OCI-LY3 (cell line): ENCODE measurements around the gene UGP2.
A peak's percentile ranks its signal among the peaks of the same experiment; 100 is the strongest.

Experiments used
- H2AFZ ChIP-seq: fragments of 200-600, 300-600 bp; shearing (Covaris generic); 2 replicates; pipeline ENCODE4 v1.6.0; 2014; ENCODE audit warnings: antibody characterized with exemption, low read depth, low read length
- H3K27ac ChIP-seq: fragments of 200-600, 300-600 bp; sonication (generic); 2 replicates; pipeline ENCODE4 v1.5.1; 2014; ENCODE audit warnings: mild to moderate bottlenecking, low read length, moderate library complexity, mixed read lengths
- H3K27me3 ChIP-seq: fragments of 200-600, 300-600 bp; sonication (generic); 2 replicates; pipeline ENCODE4 v1.6.1; 2014; ENCODE audit warnings: low read depth, low read length, mixed read lengths
- H3K36me3 ChIP-seq: fragments of 200-600, 300-600 bp; sonication (generic); replicated peaks from 2 replicates; pipeline ENCODE3; 2014; ENCODE audit warnings: low read depth, low read length, mixed read lengths
- H3K4me1 ChIP-seq: fragments of 300-600, 200-600 bp; sonication (generic); 2 replicates; pipeline ENCODE4 v1.6.1; 2014; ENCODE audit warnings: low read length, mixed read lengths
- H3K4me2 ChIP-seq: fragments of 200-600, 300-600 bp; sonication (generic); 2 replicates; pipeline ENCODE4 v1.6.1; 2014; ENCODE audit warnings: low read length, mixed read lengths
- H3K4me3 ChIP-seq: fragments of 300-600, 200-600 bp; sonication (generic); 2 replicates; pipeline ENCODE4 v1.5.1; 2014; ENCODE audit warnings: antibody characterized with exemption, mild to moderate bottlenecking, low read length, moderate library complexity
- H3K79me2 ChIP-seq: fragments of 300-600, 200-600 bp; shearing (Covaris generic); 2 replicates; pipeline ENCODE4 v1.6.1; 2014; ENCODE audit warnings: mild to moderate bottlenecking, low read length, mixed read lengths
- H3K9ac ChIP-seq: fragments of 300-600, 200-600 bp; shearing (Covaris generic); 2 replicates; pipeline ENCODE4 v1.6.0; 2014; ENCODE audit warnings: mild to moderate bottlenecking, low read length, moderate library complexity
- H3K9me3 ChIP-seq: fragments of 200-600, 300-600 bp; shearing (Covaris generic); 2 replicates; pipeline ENCODE4 v1.6.1; 2014; ENCODE audit warnings: low read length, mixed read lengths; ENCODE audit not compliant: insufficient read depth
- H4K20me1 ChIP-seq: fragments of 200-600, 300-600 bp; sonication (generic); 2 replicates; pipeline ENCODE4 v1.6.1; 2016; ENCODE audit warnings: low read length, mixed read lengths; ENCODE audit not compliant: insufficient read depth
- EZH2phosphoT487 ChIP-seq: fragments of 200-600 bp; shearing (Covaris generic); IDR thresholded peaks from 2 replicates; pipeline ENCODE4 v1.6.1; 2018; ENCODE audit warnings: antibody characterized with exemption, mixed run types, low read depth
- TF ChIP-seq, protein P1 (sequence below): fragments of 200-600, 300-600 bp; sonication (generic); IDR thresholded peaks from 2 replicates; pipeline ENCODE4 v1.5.1; 2014; ENCODE audit warnings: antibody characterized with exemption, low read length, low read depth

Gene UGP2

DNA sequence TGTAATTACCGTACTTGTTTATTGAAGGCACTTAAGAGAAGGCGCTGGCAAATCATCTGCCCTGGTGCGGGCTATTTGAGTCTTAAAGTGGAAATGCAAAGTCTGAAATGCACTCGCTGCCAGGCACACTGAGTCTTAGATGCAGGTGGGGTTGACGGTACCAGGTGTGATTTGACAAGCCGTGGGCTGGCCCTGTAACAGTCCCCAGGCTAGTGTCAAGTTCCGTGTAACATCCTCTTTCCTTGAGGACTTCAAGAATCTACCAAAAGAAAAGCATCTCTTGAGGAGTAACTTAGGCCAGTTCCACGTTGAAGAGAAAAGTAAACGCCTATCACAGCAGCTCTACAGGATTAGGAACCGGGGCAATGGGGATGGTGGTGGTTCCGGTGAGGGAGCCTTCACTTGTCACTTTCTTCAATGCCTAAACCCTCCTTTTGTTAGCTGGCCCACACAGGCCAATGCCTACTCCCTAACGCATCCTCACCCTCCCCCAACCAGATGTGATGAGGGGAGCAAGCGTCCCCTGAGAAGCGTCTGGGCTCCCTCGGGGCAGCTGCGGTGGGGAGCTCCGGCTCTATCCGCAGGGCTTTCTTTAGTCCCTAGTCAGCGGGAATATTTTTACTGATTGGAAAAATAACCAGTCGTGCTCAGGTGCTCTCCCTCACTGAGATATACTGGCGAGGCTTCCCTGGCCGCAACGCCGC, 1.5 kb upstream of the UGP2 start:
- Histone ChIP-seq H4K20me1 (peaks cover 22% of the 10 kb centered on the region), H3K4me3 (peak overlapping the region; percentile 91), H3K27me3 (no peaks in the 10 kb centered on the region), H2AFZ (peak overlapping the region; percentile 78), H3K79me2 (peaks cover 43% of the 10 kb centered on the region), H3K36me3 (no peaks in the 10 kb centered on the region), H3K9me3 (no peaks in the 10 kb centered on the region), H3K27ac (peak overlapping the region; percentile 33; the same call in 1 of the 2 replicates), H3K9ac (peak overlapping the region; percentile 87), H3K4me1 (peaks cover 15% of the 10 kb centered on the region), H3K4me2 (peak overlapping the region; percentile 95)
- no peak for TF ChIP-seq EZH2phosphoT487

DNA sequence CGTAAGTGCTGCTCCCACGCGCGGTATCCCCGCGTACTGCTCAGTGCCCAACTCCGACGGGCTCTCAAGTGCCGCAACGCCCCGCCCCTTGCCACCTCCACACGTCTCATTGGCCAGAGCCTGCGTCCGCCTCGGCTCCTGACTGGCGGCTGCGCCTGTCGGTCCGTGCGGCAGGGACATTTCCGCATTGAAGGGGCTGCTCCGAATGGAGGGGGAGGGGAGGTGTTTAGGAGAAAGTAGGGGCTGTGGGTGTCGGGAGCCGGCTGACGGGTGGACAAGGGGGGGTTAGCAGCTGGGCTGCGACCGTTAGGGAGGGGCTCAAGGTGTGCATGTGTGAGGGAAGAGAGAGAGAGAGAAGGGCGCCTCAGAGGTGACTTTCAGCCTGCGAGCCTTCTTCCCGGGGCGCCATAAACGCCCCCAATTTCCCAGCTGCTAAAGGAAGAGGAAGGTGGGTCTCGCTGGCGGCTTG, 877 bp upstream of the UGP2 start:
- no peaks in the 10 kb centered on the region for H3K36me3 ChIP-seq
- H3K9me3 ChIP-seq, result no peaks in the 10 kb centered on the region
- peaks cover 22% of the 10 kb centered on the region for H4K20me1 ChIP-seq
- peak overlapping the region; percentile 95 for H3K4me2 ChIP-seq
- H3K79me2 ChIP-seq, result peaks cover 48% of the 10 kb centered on the region
- peaks cover 15% of the 10 kb centered on the region for H3K4me1 ChIP-seq
- H3K27me3 ChIP-seq, result no peaks in the 10 kb centered on the region
- H2AFZ ChIP-seq, result peak overlapping the region; percentile 78; the same call in 1 of the 2 replicates
- H3K4me3 ChIP-seq, result peak overlapping the region; percentile 91
- TF ChIP-seq, protein P1, sequence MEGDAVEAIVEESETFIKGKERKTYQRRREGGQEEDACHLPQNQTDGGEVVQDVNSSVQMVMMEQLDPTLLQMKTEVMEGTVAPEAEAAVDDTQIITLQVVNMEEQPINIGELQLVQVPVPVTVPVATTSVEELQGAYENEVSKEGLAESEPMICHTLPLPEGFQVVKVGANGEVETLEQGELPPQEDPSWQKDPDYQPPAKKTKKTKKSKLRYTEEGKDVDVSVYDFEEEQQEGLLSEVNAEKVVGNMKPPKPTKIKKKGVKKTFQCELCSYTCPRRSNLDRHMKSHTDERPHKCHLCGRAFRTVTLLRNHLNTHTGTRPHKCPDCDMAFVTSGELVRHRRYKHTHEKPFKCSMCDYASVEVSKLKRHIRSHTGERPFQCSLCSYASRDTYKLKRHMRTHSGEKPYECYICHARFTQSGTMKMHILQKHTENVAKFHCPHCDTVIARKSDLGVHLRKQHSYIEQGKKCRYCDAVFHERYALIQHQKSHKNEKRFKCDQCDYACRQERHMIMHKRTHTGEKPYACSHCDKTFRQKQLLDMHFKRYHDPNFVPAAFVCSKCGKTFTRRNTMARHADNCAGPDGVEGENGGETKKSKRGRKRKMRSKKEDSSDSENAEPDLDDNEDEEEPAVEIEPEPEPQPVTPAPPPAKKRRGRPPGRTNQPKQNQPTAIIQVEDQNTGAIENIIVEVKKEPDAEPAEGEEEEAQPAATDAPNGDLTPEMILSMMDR, result no peak
- no peak for TF ChIP-seq EZH2phosphoT487
- H3K27ac ChIP-seq, result peak overlapping the region; percentile 81
- H3K9ac ChIP-seq, result peak overlapping the region; percentile 97

DNA sequence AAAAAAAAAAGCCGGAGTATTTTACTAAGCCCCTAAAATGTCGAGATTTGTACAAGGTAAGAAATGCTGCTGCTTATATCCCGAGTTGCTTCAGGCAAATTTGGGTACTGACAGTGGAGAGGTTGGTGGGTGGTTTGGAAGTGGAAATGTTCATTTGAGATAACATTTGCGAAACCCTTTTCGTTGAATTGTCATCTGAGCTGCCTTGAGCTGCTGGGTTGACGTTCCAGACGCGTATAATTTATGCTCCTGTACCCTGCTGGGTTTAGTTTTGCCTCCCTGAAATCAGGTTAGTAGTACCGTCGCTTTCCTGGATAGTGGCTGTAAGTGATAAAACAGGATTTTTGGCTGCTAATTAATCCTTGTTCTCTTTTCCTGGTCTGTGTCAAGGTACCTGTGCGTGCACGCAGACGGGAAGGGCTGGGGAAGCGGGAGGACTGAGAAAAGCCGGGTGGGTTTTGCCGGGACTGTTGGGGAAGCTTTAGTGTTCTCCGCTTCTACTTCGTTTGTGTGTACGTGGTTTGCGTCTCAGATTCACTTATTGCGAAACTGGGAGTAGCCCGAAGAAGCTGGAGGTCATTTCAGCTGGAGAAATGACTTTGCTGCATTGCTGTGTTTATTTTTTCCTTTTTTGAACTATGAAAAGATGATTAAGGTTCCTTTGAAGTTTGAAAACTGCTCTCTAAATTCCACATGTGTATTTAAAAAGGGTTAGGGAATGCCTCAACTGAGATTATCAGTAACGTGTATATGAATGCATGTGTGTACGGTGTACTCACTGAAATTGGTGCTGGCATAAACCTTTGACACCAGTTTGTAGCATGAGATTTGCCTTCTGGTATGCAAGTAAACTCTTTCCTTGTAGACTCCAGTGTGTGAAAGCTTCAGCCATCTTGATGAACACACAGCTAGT, 709 bp downstream of the UGP2 start:
- H2AFZ ChIP-seq, result no peak overlapping the region
- H3K36me3 ChIP-seq, result no peaks in the 10 kb centered on the region
- peak overlapping the region; percentile 91 for H3K4me3 ChIP-seq
- no peak overlapping the region for H3K27ac ChIP-seq
- H3K27me3 ChIP-seq, result no peaks in the 10 kb centered on the region
- peaks cover 22% of the 10 kb centered on the region for H4K20me1 ChIP-seq
- no peaks in the 10 kb centered on the region for H3K9me3 ChIP-seq
- peak overlapping the region; percentile 94 for H3K4me2 ChIP-seq
- H3K79me2 ChIP-seq, result peaks cover 63% of the 10 kb centered on the region
- H3K9ac ChIP-seq, result peak overlapping the region; percentile 97
- TF ChIP-seq EZH2phosphoT487, result no peak
- TF ChIP-seq, protein P1, result no peak
- H3K4me1 ChIP-seq, result peaks cover 15% of the 10 kb centered on the region

DNA sequence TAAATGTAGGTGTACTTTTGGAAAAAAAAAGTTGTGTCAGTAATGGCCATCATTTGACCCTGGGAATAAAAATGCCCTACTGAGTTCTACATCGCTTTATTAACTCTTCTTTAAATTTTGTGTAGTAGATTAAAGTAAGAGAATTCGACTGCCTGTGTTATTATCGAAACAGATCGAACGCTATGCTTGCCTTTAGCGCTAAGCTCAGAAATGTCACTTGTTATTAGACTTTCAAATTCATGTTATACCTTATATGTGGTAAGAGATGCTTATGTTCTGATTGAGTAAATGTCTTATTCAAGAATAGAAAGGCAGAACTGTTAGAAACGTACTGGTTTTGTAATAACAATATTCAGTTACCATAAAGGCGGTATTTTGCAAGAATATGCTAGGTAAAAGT, 1.4 kb downstream of the UGP2 start:
- no peak overlapping the region for H3K27ac ChIP-seq
- H3K79me2 ChIP-seq, result peaks cover 68% of the 10 kb centered on the region
- H3K36me3 ChIP-seq, result peaks cover 3% of the 10 kb centered on the region
- peaks cover 22% of the 10 kb centered on the region for H4K20me1 ChIP-seq
- no peaks in the 10 kb centered on the region for H3K27me3 ChIP-seq
- H3K4me1 ChIP-seq, result peaks cover 15% of the 10 kb centered on the region
- H3K9ac ChIP-seq, result no peak overlapping the region
- no peak overlapping the region for H2AFZ ChIP-seq
- no peaks in the 10 kb centered on the region for H3K9me3 ChIP-seq
- peak overlapping the region; percentile 94 for H3K4me2 ChIP-seq
- TF ChIP-seq EZH2phosphoT487, result no peak
- TF ChIP-seq, protein P1, result no peak
- H3K4me3 ChIP-seq, result peak overlapping the region; percentile 91; the same call in 1 of the 2 replicates
